SHP77 treated with DMSO at 0.1 percent for 48 hours (cell line): ENCODE measurements around the gene SLC5A11.

ENCODE experiments used
- DNase-seq: peaks from one replicate; lab custom pipeline; 2025; lab: John Stamatoyannopoulos, UW

The SLC5A11 gene

GRCh38 chr16:24918641-24919040 is 72.9 kb downstream of the SLC5A11 start:
- DNase-seq, result no peak

- no peak for DNase-seq
Observed at GRCh38 chr16:24919536-24919935, 73.8 kb downstream of the SLC5A11 start.

GRCh38 chr16:24920568-24920967 is 74.8 kb downstream of the SLC5A11 start:
- no peak for DNase-seq

- DNase-seq, result no peak
Observed at GRCh38 chr16:24921229-24921628, 75.5 kb downstream of the SLC5A11 start.

- DNase-seq, result no peak
Observed at GRCh38 chr16:24925163-24925562, 79.4 kb downstream of the SLC5A11 start.

GRCh38 chr16:24929409-24929808 is 83.6 kb downstream of the SLC5A11 start:
- DNase-seq, result no peak

- no peak for DNase-seq
Observed at GRCh38 chr16:24930440-24930839, 84.7 kb downstream of the SLC5A11 start.

- no peak for DNase-seq
Observed at GRCh38 chr16:24931091-24931490, 85.3 kb downstream of the SLC5A11 start.

GRCh38 chr16:24935336-24935735 is 89.6 kb downstream of the SLC5A11 start:
- DNase-seq, result no peak

GRCh38 chr16:24936151-24936550 is 90.4 kb downstream of the SLC5A11 start:
- DNase-seq, result no peak

GRCh38 chr16:24939224-24939623 is 93.5 kb downstream of the SLC5A11 start:
- DNase-seq, result no peak

GRCh38 chr16:24939738-24940137 is 94.0 kb downstream of the SLC5A11 start:
- DNase-seq, result no peak

GRCh38 chr16:24943471-24943870 is 97.7 kb downstream of the SLC5A11 start:
- no peak for DNase-seq

- DNase-seq, result no peak
Observed at GRCh38 chr16:24944206-24944605, 98.4 kb downstream of the SLC5A11 start.

- no peak for DNase-seq
Observed at GRCh38 chr16:24946155-24946554, 100.4 kb downstream of the SLC5A11 start.

- no peak for DNase-seq
Observed at GRCh38 chr16:24950275-24950674, 104.5 kb downstream of the SLC5A11 start.

- no peak for DNase-seq
Observed at GRCh38 chr16:24953306-24953705, 107.5 kb downstream of the SLC5A11 start.

- DNase-seq, result no peak
Observed at GRCh38 chr16:24953721-24954120, 108.0 kb downstream of the SLC5A11 start.

GRCh38 chr16:24954137-24954536 is 108.4 kb downstream of the SLC5A11 start:
- DNase-seq, result no peak

- no peak for DNase-seq
Observed at GRCh38 chr16:24955975-24956731, 110.4 kb downstream of the SLC5A11 start.

- DNase-seq, result no peak
Observed at GRCh38 chr16:24957887-24958286, 112.1 kb downstream of the SLC5A11 start.
